ENCODE data around the gene RHOT2. TPM values are rescaled to one million over a fixed set of nuclear protein-coding genes. Genes with fewer than 3 reads are reported as not detected.
A peak's percentile ranks its signal among the peaks of the same experiment; 100 is the strongest.
"Not testable (repeated sequence)": the region's sequence is repeated elsewhere in the genome, so short reads cannot be mapped to it uniquely, and the experiment has no call there.

RHOT2 gene
- total RNA-seq, 1 donor from 2014 or later: 34.0 TPM

DNA sequence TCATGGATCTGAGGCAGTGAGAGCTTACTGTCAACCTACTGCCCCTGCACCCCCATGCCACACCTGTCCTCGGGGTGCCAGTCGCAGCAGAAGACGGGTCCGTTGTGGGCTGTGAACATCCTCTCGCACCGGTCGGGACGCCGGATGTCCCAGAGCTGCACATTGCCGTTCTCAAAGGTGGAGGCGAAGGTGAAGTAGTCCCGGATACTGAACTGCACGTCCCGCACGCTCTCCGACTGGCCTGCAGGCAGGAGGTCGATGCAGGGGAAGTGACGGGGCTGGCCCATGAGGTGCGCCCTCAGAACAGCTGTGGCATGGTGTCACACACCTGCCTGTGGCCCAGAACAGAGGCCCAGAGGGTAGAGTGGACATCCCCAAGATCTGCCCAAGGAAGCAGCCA lies 19.6 kb downstream of the RHOT2 start:
- Histone ChIP-seq H3F3A (ENCODE audit: low read depth) (peaks cover 34% of the 10 kb centered on the region), H3K4me3 (no peak overlapping the region), H3K79me2 (ENCODE audit: low read depth) (peaks cover 25% of the 10 kb centered on the region), H3K27ac (no peak overlapping the region), H3K9ac (no peak overlapping the region), H3K27me3 (peaks cover 21% of the 10 kb centered on the region), H3K9me3 (ENCODE audit: low read depth) (no peaks in the 10 kb centered on the region), H3K36me3 (no peaks in the 10 kb centered on the region), H3K4me1 (peaks cover 7% of the 10 kb centered on the region), H3K4me2 (no peak overlapping the region), H4K20me1 (ENCODE audit: low read depth) (peaks cover 13% of the 10 kb centered on the region), H2AFZ (replicated peaks) (no peak overlapping the region)
- peaks cover 20% of the 10 kb centered on the region for H3K4me1 Mint-ChIP-seq
- TF ChIP-seq EZH2 (IDR thresholded peaks at IDR 0.05) (no peak), EZH2phosphoT487 (IDR thresholded peaks at IDR 0.05) (no peak), CTCF (IDR thresholded peaks at IDR 0.05) (no peak)
- H3K9me3 Mint-ChIP-seq: no peaks in the 10 kb centered on the region
- H3K4me3 Mint-ChIP-seq: peak overlapping the region; percentile 21
- peaks cover 17% of the 10 kb centered on the region for H3K27me3 Mint-ChIP-seq (ENCODE audit: insufficient read depth, low read depth)
- H3K27ac Mint-ChIP-seq: no peak overlapping the region
- no peak for DNase-seq (ENCODE audit: low spot score)
- peaks cover 2% of the 10 kb centered on the region for H3K36me3 Mint-ChIP-seq

GRCh38 chr16:689175-689897 lies 21.4 kb downstream of the RHOT2 start:
- no peak for DNase-seq (ENCODE audit: low spot score)
- Mint-ChIP-seq H3K27me3 (ENCODE audit: insufficient read depth, low read depth) (peaks cover 21% of the 10 kb centered on the region), H3K9me3 (no peaks in the 10 kb centered on the region), H3K27ac (no peak overlapping the region), H3K4me3 (peak overlapping the region; percentile 94), H3K4me1 (peaks cover 12% of the 10 kb centered on the region), H3K36me3 (no peaks in the 10 kb centered on the region)
- H3K27me3 ChIP-seq: peaks cover 39% of the 10 kb centered on the region
- peaks cover 1% of the 10 kb centered on the region for H3K4me1 ChIP-seq
- peak overlapping the region; percentile 64 for H3K9ac ChIP-seq
- H2AFZ ChIP-seq (replicated peaks): no peak overlapping the region
- no peak overlapping the region for H3K27ac ChIP-seq
- no peak for TF ChIP-seq EZH2 (IDR thresholded peaks at IDR 0.05)
- TF ChIP-seq EZH2phosphoT487 (IDR thresholded peaks at IDR 0.05): no peak
- TF ChIP-seq CTCF (IDR thresholded peaks at IDR 0.05): no peak
- no peaks in the 10 kb centered on the region for H4K20me1 ChIP-seq (ENCODE audit: low read depth)
- peak overlapping the region; percentile 79 for H3K4me3 ChIP-seq
- H3K79me2 ChIP-seq (ENCODE audit: low read depth): peaks cover 10% of the 10 kb centered on the region
- H3K9me3 ChIP-seq (ENCODE audit: low read depth): no peaks in the 10 kb centered on the region
- peaks cover 41% of the 10 kb centered on the region for H3F3A ChIP-seq (ENCODE audit: low read depth)
- H3K36me3 ChIP-seq: no peaks in the 10 kb centered on the region
- peak overlapping the region; percentile 96 for H3K4me2 ChIP-seq

- H3K4me3 ChIP-seq; H3K36me3 Mint-ChIP-seq; H3K9ac ChIP-seq; H3K4me1 ChIP-seq; H3K9me3 Mint-ChIP-seq; H3K27ac Mint-ChIP-seq; H3K4me2 ChIP-seq; H2AFZ ChIP-seq (replicated peaks); H3K9me3 ChIP-seq (ENCODE audit: low read depth); H3K36me3 ChIP-seq; H3K27ac ChIP-seq; DNase-seq (ENCODE audit: low spot score): not testable (repeated sequence)
- Histone ChIP-seq H3K27me3 (peaks cover 58% of the 10 kb centered on the region), H4K20me1 (ENCODE audit: low read depth) (peaks cover 13% of the 10 kb centered on the region), H3K79me2 (ENCODE audit: low read depth) (peaks cover 10% of the 10 kb centered on the region), H3F3A (ENCODE audit: low read depth) (peaks cover 32% of the 10 kb centered on the region)
- peak overlapping the region; percentile 94 for H3K4me3 Mint-ChIP-seq
- H3K4me1 Mint-ChIP-seq: peaks cover 16% of the 10 kb centered on the region
- peaks cover 32% of the 10 kb centered on the region for H3K27me3 Mint-ChIP-seq (ENCODE audit: insufficient read depth, low read depth)
These were observed 23.3 kb downstream of the RHOT2 start for GRCh38 chr16:691242-691641.

- H3K36me3 Mint-ChIP-seq: no peaks in the 10 kb centered on the region
- H3K9me3 ChIP-seq (ENCODE audit: low read depth): no peaks in the 10 kb centered on the region
- no peaks in the 10 kb centered on the region for H3K36me3 ChIP-seq
- no peak for TF ChIP-seq EZH2 (IDR thresholded peaks at IDR 0.05)
- TF ChIP-seq EZH2phosphoT487 (IDR thresholded peaks at IDR 0.05): no peak
- no peak for TF ChIP-seq CTCF (IDR thresholded peaks at IDR 0.05)
- H3K9ac ChIP-seq: no peak overlapping the region
- H3K27ac Mint-ChIP-seq: no peak overlapping the region
- peak overlapping the region; percentile 81 for H3K4me3 Mint-ChIP-seq
- H3K27ac ChIP-seq: no peak overlapping the region
- no peak for DNase-seq (ENCODE audit: low spot score)
- H2AFZ ChIP-seq (replicated peaks): no peak overlapping the region
- peaks cover 10% of the 10 kb centered on the region for H3K79me2 ChIP-seq (ENCODE audit: low read depth)
- H3K4me2 ChIP-seq: no peak overlapping the region
- no peaks in the 10 kb centered on the region for H3K9me3 Mint-ChIP-seq
- peaks cover 38% of the 10 kb centered on the region for H3K27me3 Mint-ChIP-seq (ENCODE audit: insufficient read depth, low read depth)
- H3K4me3 ChIP-seq: no peak overlapping the region
- H3K4me1 Mint-ChIP-seq: peaks cover 16% of the 10 kb centered on the region
- peaks cover 8% of the 10 kb centered on the region for H3K4me1 ChIP-seq
- H3F3A ChIP-seq (ENCODE audit: low read depth): peaks cover 32% of the 10 kb centered on the region
- peaks cover 13% of the 10 kb centered on the region for H4K20me1 ChIP-seq (ENCODE audit: low read depth)
- peaks cover 71% of the 10 kb centered on the region for H3K27me3 ChIP-seq
These were observed 24.6 kb downstream of the RHOT2 start for GRCh38 chr16:692356-693108.

Measured in neural progenitor cell (in vitro differentiated cells).